ENCODE results near the gene SETD5.

GRCh38 chr3:9469986-9470385, 72.6 kb downstream of the SETD5 start:
- no peak for TF ChIP-seq EZH2 (IDR thresholded peaks at IDR 0.05; ENCODE audit: low read length)
- TF ChIP-seq, protein P1, sequence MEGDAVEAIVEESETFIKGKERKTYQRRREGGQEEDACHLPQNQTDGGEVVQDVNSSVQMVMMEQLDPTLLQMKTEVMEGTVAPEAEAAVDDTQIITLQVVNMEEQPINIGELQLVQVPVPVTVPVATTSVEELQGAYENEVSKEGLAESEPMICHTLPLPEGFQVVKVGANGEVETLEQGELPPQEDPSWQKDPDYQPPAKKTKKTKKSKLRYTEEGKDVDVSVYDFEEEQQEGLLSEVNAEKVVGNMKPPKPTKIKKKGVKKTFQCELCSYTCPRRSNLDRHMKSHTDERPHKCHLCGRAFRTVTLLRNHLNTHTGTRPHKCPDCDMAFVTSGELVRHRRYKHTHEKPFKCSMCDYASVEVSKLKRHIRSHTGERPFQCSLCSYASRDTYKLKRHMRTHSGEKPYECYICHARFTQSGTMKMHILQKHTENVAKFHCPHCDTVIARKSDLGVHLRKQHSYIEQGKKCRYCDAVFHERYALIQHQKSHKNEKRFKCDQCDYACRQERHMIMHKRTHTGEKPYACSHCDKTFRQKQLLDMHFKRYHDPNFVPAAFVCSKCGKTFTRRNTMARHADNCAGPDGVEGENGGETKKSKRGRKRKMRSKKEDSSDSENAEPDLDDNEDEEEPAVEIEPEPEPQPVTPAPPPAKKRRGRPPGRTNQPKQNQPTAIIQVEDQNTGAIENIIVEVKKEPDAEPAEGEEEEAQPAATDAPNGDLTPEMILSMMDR (optimal IDR thresholded peaks at IDR 0.05 in 1 of 3, IDR thresholded peaks at IDR 0.05 in 1 of 3, conservative IDR thresholded peaks at IDR 0.05 in 1 of 3; ENCODE audit: extremely low read depth in 1 of 3, insufficient read depth in 2 of 3, low read length in 3 of 3), result no peak
